Cerebellar nuclear complex (tissue), 1 donor: ENCODE measurements around the gene TCERG1L.

ENCODE experiments used
- DNase-seq, 2 experiments: peaks; one replicate each; lab custom pipeline; 2025; lab: John Stamatoyannopoulos, UW

TCERG1L gene

DNA sequence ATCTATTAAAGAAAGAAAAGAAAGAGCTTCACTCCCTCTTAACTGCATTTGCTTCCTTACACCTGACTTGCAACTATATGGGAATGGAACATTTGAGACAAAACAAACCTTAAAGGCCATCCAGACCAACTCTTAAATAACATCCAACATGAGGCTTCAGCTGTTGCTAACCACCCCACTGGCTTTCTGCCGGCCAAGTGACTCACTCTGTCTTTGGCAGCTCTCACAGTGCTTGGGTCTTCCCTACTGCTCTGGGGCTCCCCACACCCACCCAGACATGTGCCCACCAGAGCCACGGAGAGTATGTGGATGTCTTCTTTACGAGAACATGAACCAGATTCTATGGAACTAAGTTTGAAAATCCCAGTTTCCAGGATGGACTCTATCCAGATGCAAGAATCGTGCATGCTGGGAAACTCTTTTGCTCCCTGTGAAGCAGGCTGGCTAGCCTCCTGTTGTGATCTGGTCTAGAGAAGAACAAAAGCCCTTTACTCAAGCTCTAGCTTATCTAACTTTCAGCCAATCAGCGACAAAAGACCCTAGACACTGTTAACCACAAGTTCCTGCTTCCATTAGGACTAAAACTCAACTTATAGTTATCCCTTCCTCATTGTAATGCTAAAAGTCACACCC lies 245.7 kb downstream of the TCERG1L start:
- DNase-seq, result no peak

DNA sequence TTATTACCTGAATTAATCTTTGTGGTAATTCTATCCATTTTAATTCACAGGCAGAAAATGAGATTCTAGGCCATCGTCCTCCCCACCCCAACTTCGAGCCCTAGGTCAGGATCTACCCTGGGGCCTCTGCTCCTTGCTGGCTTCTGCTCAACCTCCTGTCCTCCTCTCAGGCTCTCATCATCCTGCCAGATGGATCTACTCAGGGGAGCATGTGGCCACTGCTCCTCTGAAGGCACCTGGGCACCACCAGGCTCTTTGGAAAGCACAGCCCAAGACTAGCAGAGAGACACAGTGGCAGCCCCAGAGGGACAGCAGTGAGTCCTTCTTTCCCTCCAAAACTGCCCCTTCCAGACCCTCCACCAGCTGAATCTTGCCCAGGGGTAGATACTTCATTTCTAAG lies 248.2 kb downstream of the TCERG1L start:
- no peak for DNase-seq

GRCh38 chr10:131062621-131063260 lies 248.8 kb downstream of the TCERG1L start:
- no peak for DNase-seq

DNA sequence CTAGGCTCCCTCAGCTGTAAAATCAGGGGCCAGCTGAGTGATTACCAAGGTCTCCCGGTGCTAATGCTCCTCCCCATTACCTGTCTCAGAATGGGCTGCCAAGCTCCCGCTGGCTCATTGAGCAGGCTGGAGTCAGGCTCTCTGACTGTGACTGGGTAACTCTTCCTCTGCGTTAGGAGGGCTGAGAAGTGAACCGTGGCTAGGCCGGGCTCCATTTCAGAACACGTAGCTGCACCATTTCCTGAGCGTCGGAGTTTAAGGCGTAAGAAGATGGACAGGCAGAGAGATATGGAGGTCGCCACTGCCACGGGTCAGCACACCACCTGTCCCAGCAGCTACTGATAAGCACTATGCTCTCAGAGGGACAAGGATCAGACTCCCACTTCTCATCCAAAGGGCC lies 250.3 kb downstream of the TCERG1L start:
- no peak for DNase-seq

- DNase-seq, result no peak
Observed at GRCh38 chr10:131059881-131060280, 251.6 kb downstream of the TCERG1L start.

DNA sequence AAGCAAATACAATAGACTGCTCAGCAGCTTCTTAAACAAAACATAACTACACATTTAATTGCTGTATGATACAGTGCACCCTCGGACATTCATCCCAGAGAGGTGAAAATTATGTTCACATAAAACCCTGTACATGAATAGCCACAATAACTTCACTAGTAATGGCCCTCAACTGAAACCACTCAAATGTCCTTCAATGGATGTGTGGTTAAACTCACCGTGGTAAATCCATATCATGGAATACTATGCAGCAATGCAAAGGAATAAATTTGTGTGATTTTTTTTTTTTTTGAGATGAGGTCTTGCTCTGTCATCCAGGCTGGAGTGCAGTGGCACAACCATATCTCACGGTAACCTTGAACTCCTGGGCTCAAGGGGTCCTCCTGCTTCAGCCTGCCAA lies 252.7 kb downstream of the TCERG1L start:
- DNase-seq, result no peak

GRCh38 chr10:131056781-131057180 lies 254.7 kb downstream of the TCERG1L start:
- no peak for DNase-seq

DNA sequence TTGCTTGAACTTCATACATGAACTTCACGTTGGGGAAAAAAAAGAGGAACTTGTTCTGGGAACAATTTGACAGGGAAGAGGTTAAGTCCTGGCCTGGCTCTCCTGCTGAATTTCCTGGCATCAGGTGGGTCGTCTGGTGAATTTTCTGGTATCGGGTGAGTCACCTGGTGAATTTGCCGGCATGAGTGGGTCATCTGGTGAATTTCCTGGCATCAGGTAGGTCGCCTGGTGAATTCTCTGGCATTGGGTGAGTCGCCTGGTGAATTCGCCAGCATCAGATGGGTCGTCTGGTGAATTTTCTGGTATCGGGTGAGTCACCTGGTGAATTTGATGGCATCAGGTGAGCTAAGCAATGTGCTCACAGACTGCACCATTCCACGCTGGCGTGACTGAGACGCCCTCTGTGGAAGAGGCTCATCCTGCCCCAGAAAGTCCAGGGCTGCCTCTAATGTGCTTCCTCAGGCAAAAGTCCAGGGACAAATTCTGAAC lies 255.4 kb downstream of the TCERG1L start:
- no peak for DNase-seq

DNA sequence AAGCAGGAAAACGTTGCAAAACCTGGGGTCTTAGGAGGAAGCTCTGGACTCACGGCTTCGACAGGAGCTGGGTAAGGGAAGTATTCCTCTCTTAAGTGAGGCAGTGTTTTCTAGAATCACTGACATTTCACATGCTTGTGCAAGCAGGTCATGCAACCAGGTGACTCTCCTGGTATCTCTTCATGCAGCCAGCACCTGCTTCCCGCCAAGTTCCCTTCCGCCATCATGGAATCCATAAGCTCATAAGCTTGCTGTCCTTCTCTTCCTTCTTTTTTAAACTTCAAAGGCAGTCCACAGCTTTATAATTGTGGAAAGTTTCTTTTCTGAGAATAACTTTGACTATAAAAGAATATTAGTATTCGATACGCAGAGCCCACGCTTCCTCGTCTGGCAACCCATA lies 256.1 kb downstream of the TCERG1L start:
- DNase-seq, result no peak

DNA sequence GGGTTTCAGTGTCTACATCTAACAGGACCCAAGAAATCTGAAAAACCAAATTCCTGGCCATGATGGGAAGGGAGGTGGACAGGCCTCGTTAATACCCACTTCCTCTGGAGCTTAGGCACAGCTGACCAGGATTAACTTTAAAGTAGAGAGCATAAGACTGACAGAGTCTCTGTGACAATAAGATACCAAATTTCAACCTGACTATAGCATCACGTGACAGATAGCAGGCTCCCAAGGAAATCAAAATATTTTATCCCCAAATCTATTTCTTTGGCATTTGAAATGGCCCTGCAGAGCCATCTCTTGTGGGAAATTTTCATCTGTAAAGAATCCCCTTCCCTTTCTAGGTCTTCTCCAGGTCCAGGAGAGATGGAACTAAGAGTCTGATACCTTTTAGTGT lies 258.3 kb downstream of the TCERG1L start:
- no peak for DNase-seq

DNA sequence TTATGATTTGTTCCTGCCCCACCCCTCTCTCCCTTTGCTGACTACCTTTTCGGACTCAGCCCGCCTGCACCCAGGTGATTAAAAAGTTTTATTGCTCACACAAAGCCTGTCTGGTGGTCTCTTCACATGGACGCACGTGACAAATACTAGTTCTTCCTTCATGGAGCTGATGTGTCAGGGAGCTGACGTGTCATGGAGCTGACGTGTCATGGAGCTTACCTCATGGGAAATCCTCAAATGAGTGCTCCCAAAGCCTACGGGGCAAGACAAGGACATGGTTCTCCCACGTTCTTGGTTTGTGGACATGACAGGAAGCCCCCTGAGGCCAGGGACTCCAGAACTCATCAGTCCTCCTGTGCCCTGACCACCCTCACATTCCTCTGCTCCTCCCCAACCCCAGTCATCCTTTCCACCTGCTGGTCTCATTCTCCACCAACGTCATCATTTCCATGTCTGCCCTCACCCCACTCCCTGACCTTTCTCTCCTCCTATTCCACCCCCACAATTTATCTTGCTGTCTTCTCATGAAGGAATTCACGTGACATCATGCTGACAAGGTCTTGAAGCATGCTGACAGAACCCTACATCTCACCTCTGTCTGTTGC lies 261.3 kb downstream of the TCERG1L start:
- DNase-seq, result no peak

GRCh38 chr10:131049016-131049415 lies 262.5 kb downstream of the TCERG1L start:
- DNase-seq, result no peak

DNA sequence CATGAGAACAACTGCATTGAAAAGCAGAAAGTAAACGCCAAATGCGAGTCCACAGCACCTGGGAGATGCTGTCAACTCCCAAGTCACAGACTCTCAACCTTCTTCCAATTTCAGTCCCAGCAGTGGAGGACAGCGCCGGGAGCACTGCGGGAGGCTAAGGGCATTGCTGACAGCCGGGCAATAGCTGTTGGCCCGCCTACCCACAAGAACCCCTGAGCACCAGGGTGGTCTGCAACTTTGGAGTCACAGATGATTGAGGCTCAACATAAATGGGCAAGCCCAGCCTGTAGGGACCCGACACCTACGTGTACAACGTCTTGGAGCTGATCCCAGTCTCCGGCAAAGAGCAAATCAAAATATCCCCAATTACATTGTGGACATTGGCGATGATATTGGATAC lies 262.9 kb downstream of the TCERG1L start:
- DNase-seq, result no peak

- DNase-seq, result no peak
Observed at GRCh38 chr10:131047501-131047900, 264.0 kb downstream of the TCERG1L start.

- DNase-seq, result no peak
Observed at GRCh38 chr10:131046194-131046593, 265.3 kb downstream of the TCERG1L start.

DNA sequence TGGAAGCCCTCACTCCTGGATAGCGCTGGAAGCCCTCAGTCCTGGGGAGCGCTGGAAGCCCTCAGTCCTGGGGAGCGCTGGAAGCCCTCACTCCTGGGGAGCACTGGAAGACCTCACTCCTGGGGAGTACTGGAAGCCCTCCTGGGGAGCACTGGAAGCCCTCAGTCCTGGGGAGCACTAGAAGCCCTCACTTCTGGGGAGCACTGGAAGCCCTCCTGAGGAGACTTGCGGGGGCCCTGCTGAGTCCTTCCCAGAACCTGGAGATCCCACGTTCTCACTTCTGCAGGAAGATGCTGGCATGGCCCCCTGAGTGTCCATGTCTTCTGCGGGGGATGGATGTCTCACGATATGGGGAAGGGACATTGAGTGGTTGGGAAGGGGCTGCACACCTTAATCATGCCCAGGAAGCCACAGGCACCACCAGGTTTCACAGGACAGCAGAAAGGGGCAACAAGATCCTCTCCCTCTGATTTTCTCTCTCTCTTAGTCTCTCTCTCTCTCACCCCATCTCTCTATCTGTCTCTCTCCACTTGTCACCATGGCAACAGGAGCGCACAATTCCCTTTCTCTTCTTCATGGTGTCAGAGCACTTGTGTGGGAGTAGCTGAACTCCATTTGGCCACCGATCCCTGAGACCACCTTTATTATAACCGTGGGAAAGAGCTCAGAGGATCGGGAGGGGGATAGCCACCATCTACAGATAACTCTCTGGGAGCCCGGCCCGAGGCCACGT lies 267.0 kb downstream of the TCERG1L start:
- DNase-seq, result no peak

- DNase-seq, result no peak
Observed at GRCh38 chr10:131043039-131043691, 268.4 kb downstream of the TCERG1L start.
